HG03521 (cell line): ENCODE results near the gene ARHGEF6.

Source experiments
- ATAC-seq: cut with Tn5 transposase; IDR thresholded peaks from one replicate; pipeline ENCODE4 v1.9.1; 2021; ENCODE audit warnings: mild to moderate bottlenecking, moderate library complexity; ENCODE audit not compliant: unreplicated experiment

Gene ARHGEF6

GRCh38 chrX:136697156-136697555 is 83.6 kb downstream of the ARHGEF6 start:
- ATAC-seq = no peak

- peak; percentile 68 for ATAC-seq
These were observed 86.2 kb downstream of the ARHGEF6 start for GRCh38 chrX:136694431-136695087.

GRCh38 chrX:136692271-136692670 is 88.5 kb downstream of the ARHGEF6 start:
- no peak for ATAC-seq

- no peak for ATAC-seq
These were observed 89.5 kb downstream of the ARHGEF6 start for GRCh38 chrX:136691028-136691809.

- ATAC-seq = no peak
These were observed 91.3 kb downstream of the ARHGEF6 start for GRCh38 chrX:136689436-136689835.

- ATAC-seq = no peak
These were observed 93.3 kb downstream of the ARHGEF6 start for GRCh38 chrX:136687457-136687856.

- ATAC-seq = no peak
These were observed 96.6 kb downstream of the ARHGEF6 start for GRCh38 chrX:136684120-136684519.

GRCh38 chrX:136679531-136679930 is 101.2 kb downstream of the ARHGEF6 start:
- no peak for ATAC-seq

GRCh38 chrX:136674270-136674985 is 106.3 kb downstream of the ARHGEF6 start:
- no peak for ATAC-seq

GRCh38 chrX:136671006-136671610 is 109.6 kb downstream of the ARHGEF6 start:
- ATAC-seq = no peak

- no peak for ATAC-seq
These were observed 113.1 kb downstream of the ARHGEF6 start for GRCh38 chrX:136667446-136668168.

GRCh38 chrX:136666088-136666487 is 114.6 kb downstream of the ARHGEF6 start:
- ATAC-seq = no peak

GRCh38 chrX:136665258-136665900 is 115.4 kb downstream of the ARHGEF6 start:
- ATAC-seq = peak; percentile 75

GRCh38 chrX:136662976-136663375 is 117.8 kb downstream of the ARHGEF6 start:
- ATAC-seq = no peak

GRCh38 chrX:136662104-136662503 is 118.6 kb downstream of the ARHGEF6 start:
- ATAC-seq = no peak

- ATAC-seq = no peak
These were observed 119.8 kb downstream of the ARHGEF6 start for GRCh38 chrX:136660896-136661295.

GRCh38 chrX:136659174-136659573 is 121.6 kb downstream of the ARHGEF6 start:
- ATAC-seq = no peak

GRCh38 chrX:136658151-136658550 is 122.6 kb downstream of the ARHGEF6 start:
- no peak for ATAC-seq

GRCh38 chrX:136656361-136656964 is 124.3 kb downstream of the ARHGEF6 start:
- no peak for ATAC-seq
